KMS-11 (cell line): ENCODE measurements around the gene PTPRQ.
"Not testable (repeated sequence)": the region's sequence is repeated elsewhere in the genome, so short reads cannot be mapped to it uniquely, and the experiment has no call there.

Source experiments
- H2AFZ ChIP-seq: fragments of 200-600 bp; sonication (generic); 2 replicates; pipeline ENCODE4 v1.6.1; 2016; ENCODE audit warnings: antibody characterized with exemption, mixed run types, low read depth
- H3K27ac ChIP-seq: fragments of 200-600 bp; sonication (generic); 2 replicates; pipeline ENCODE4 v1.6.1; 2016; ENCODE audit warnings: mild to moderate bottlenecking, mixed run types
- H3K27me3 ChIP-seq: fragments of 200-600 bp; sonication (generic); 2 replicates; pipeline ENCODE4 v1.6.1; 2017; ENCODE audit warnings: mild to moderate bottlenecking, low read depth, mixed run types, moderate library complexity; ENCODE audit not compliant: insufficient read depth
- H3K36me3 ChIP-seq: fragments of 200-600 bp; sonication (generic); 2 replicates; pipeline ENCODE4 v1.6.1; 2017; ENCODE audit warnings: mild to moderate bottlenecking, mixed run types; ENCODE audit not compliant: insufficient read depth
- H3K4me1 ChIP-seq: fragments of 200-600 bp; sonication (generic); 2 replicates; pipeline ENCODE4 v1.6.1; 2016; ENCODE audit warnings: mild to moderate bottlenecking, low read depth, mixed run types; ENCODE audit not compliant: poor library complexity, severe bottlenecking
- H3K4me2 ChIP-seq: fragments of 200-600 bp; sonication (generic); 2 replicates; pipeline ENCODE4 v1.7.0; 2016; ENCODE audit warnings: mild to moderate bottlenecking, mixed run types
- H3K4me3 ChIP-seq: fragments of 200-600 bp; sonication (generic); IDR thresholded peaks from 2 replicates; pipeline ENCODE4 v1.6.1; 2017; ENCODE audit warnings: low read depth, low read length, mixed read lengths; ENCODE audit not compliant: insufficient read depth
- H3K79me2 ChIP-seq: fragments of 200-600 bp; sonication (generic); 2 replicates; pipeline ENCODE4 v1.6.1; 2016; ENCODE audit warnings: low read depth, mixed run types; ENCODE audit not compliant: insufficient read depth
- H3K9ac ChIP-seq: fragments of 200-600 bp; sonication (generic); 2 replicates; pipeline ENCODE4 v1.6.1; 2016; ENCODE audit warnings: mild to moderate bottlenecking, mixed run types
- H4K20me1 ChIP-seq: fragments of 200-600 bp; sonication (generic); 2 replicates; pipeline ENCODE4 v1.6.1; 2016; ENCODE audit warnings: mild to moderate bottlenecking, mixed run types; ENCODE audit not compliant: insufficient read depth
- CTCF ChIP-seq: fragments of 200-600 bp; sonication (generic); conservative IDR thresholded peaks from 2 replicates; pipeline ENCODE4 v1.6.1; 2017; ENCODE audit warnings: low read depth, mild to moderate bottlenecking, antibody characterized with exemption, low read length, moderate library complexity, mixed read lengths

PTPRQ gene

GRCh38 chr12:80655751-80656150, 211.7 kb downstream of the PTPRQ start:
- no peak for TF ChIP-seq CTCF
- no peak overlapping the region for H3K27ac ChIP-seq
- no peaks in the 10 kb centered on the region for H4K20me1 ChIP-seq
- H3K79me2 ChIP-seq = no peaks in the 10 kb centered on the region
- H3K4me1 ChIP-seq = no peaks in the 10 kb centered on the region
- H3K4me2 ChIP-seq = no peak overlapping the region
- no peaks in the 10 kb centered on the region for H3K36me3 ChIP-seq
- H3K27me3 ChIP-seq = no peaks in the 10 kb centered on the region
- no peak overlapping the region for H3K4me3 ChIP-seq
- no peak overlapping the region for H3K9ac ChIP-seq
- no peak overlapping the region for H2AFZ ChIP-seq

- no peaks in the 10 kb centered on the region for H3K4me1 ChIP-seq
- no peak overlapping the region for H3K27ac ChIP-seq
- H3K9ac ChIP-seq = no peak overlapping the region
- H3K27me3 ChIP-seq = no peaks in the 10 kb centered on the region
- no peak overlapping the region for H2AFZ ChIP-seq
- no peak overlapping the region for H3K4me2 ChIP-seq
- TF ChIP-seq CTCF = no peak
- no peak overlapping the region for H3K4me3 ChIP-seq
- H4K20me1 ChIP-seq = no peaks in the 10 kb centered on the region
- H3K79me2 ChIP-seq = no peaks in the 10 kb centered on the region
- H3K36me3 ChIP-seq = no peaks in the 10 kb centered on the region
These were observed 215.6 kb downstream of the PTPRQ start for GRCh38 chr12:80659512-80660063.

- no peak overlapping the region for H3K4me3 ChIP-seq
- H3K27me3 ChIP-seq = no peaks in the 10 kb centered on the region
- no peaks in the 10 kb centered on the region for H3K36me3 ChIP-seq
- H2AFZ ChIP-seq = no peak overlapping the region
- no peak for TF ChIP-seq CTCF
- no peaks in the 10 kb centered on the region for H4K20me1 ChIP-seq
- no peak overlapping the region for H3K9ac ChIP-seq
- H3K27ac ChIP-seq = no peak overlapping the region
- no peaks in the 10 kb centered on the region for H3K79me2 ChIP-seq
- H3K4me1 ChIP-seq = no peaks in the 10 kb centered on the region
- H3K4me2 ChIP-seq = no peak overlapping the region
These were observed 218.6 kb downstream of the PTPRQ start for GRCh38 chr12:80662586-80662985.

GRCh38 chr12:80670214-80670613, 226.2 kb downstream of the PTPRQ start:
- no peaks in the 10 kb centered on the region for H4K20me1 ChIP-seq

GRCh38 chr12:80676042-80676636, 232.1 kb downstream of the PTPRQ start:
- not testable (repeated sequence) for H2AFZ ChIP-seq, H3K36me3 ChIP-seq, H4K20me1 ChIP-seq, H3K9ac ChIP-seq, H3K4me1 ChIP-seq, H3K27me3 ChIP-seq, H3K4me3 ChIP-seq, H3K4me2 ChIP-seq, H3K79me2 ChIP-seq, H3K27ac ChIP-seq

More at GRCh38 chr12:80670214-80670613, 226.2 kb downstream of the PTPRQ start:
- Histone ChIP-seq H3K79me2 (no peaks in the 10 kb centered on the region), H3K4me2 (no peak overlapping the region), H3K4me3 (no peak overlapping the region), H3K4me1 (peaks cover 7% of the 10 kb centered on the region), H3K36me3 (no peaks in the 10 kb centered on the region), H3K27me3 (no peaks in the 10 kb centered on the region), H2AFZ (no peak overlapping the region), H3K9ac (no peak overlapping the region), H3K27ac (no peak overlapping the region)
- no peak for TF ChIP-seq CTCF
